ENCODE measurements around the gene TEX11.
"Not testable (repeated sequence)": the region's sequence is repeated elsewhere in the genome, so short reads cannot be mapped to it uniquely, and the experiment has no call there.

TEX11 gene

DNA sequence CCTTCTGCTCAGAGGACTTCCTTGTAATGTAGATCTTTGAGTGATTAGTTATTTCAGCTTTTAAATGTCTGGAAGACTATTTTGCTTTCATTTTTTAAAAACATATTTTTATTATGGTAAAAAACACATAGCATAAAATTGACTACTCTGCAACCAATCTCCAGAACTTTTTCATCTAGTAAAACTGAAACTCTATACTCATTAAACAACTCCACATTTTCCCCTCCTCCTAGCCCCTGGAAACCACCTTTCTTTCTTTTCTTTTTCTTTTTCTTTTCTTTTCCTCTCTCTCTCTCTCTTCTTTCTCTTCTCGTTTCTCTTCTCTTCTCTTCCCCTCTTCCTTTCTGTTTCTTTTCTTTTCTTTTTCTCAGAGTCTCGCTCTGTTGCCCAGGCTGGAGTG, 233.2 kb downstream of the TEX11 start:
- no peak for TF ChIP-seq CTCF (IDR thresholded peaks at IDR 0.05; ENCODE audit: low read depth, low read length, poor library complexity, severe bottlenecking)
- TF ChIP-seq EZH2phosphoT487 (IDR thresholded peaks at IDR 0.05; ENCODE audit: borderline replicate concordance, low read length) = no peak
- Histone ChIP-seq H3K4me2 (ENCODE audit: low read length) (no peak overlapping the region), H4K20me1 (ENCODE audit: control insufficient read depth, insufficient read depth, low read depth, low read length) (no peaks in the 10 kb centered on the region), H3K4me3 (ENCODE audit: low read length) (no peak overlapping the region), H3F3A (ENCODE audit: control insufficient read depth, insufficient read depth) (no peaks in the 10 kb centered on the region), H3K9me3 (ENCODE audit: control insufficient read depth, insufficient read depth, low read length) (no peaks in the 10 kb centered on the region), H3K79me2 (ENCODE audit: control insufficient read depth, low read length) (no peaks in the 10 kb centered on the region), H3K9me2 (replicated peaks; ENCODE audit: control insufficient read depth, low read length) (no peaks in the 10 kb centered on the region), H3K27me3 (ENCODE audit: control insufficient read depth, low read length) (no peaks in the 10 kb centered on the region), H3K27ac (ENCODE audit: low read depth, low read length) (no peak overlapping the region), H3K4me1 (ENCODE audit: control insufficient read depth, low read length) (no peaks in the 10 kb centered on the region), H3K36me3 (ENCODE audit: control insufficient read depth, low read length) (no peaks in the 10 kb centered on the region)

- Histone ChIP-seq H3K27ac (ENCODE audit: low read depth, low read length) (no peak overlapping the region), H3K36me3 (ENCODE audit: control insufficient read depth, low read length) (no peaks in the 10 kb centered on the region), H3F3A (ENCODE audit: control insufficient read depth, insufficient read depth) (no peaks in the 10 kb centered on the region), H3K4me3 (ENCODE audit: low read length) (no peak overlapping the region), H3K27me3 (ENCODE audit: control insufficient read depth, low read length) (no peaks in the 10 kb centered on the region), H3K9me2 (replicated peaks; ENCODE audit: control insufficient read depth, low read length) (no peaks in the 10 kb centered on the region), H3K9me3 (ENCODE audit: control insufficient read depth, insufficient read depth, low read length) (no peaks in the 10 kb centered on the region), H4K20me1 (ENCODE audit: control insufficient read depth, insufficient read depth, low read depth, low read length) (no peaks in the 10 kb centered on the region), H3K4me2 (ENCODE audit: low read length) (no peak overlapping the region), H3K79me2 (ENCODE audit: control insufficient read depth, low read length) (no peaks in the 10 kb centered on the region), H3K4me1 (ENCODE audit: control insufficient read depth, low read length) (no peaks in the 10 kb centered on the region)
- TF ChIP-seq CTCF (IDR thresholded peaks at IDR 0.05; ENCODE audit: low read depth, low read length, poor library complexity, severe bottlenecking) (no peak), EZH2phosphoT487 (IDR thresholded peaks at IDR 0.05; ENCODE audit: borderline replicate concordance, low read length) (no peak)
Measured at GRCh38 chrX:70672326-70672725, 236.2 kb downstream of the TEX11 start.

- no peaks in the 10 kb centered on the region for H3K79me2 ChIP-seq (ENCODE audit: control insufficient read depth, low read length)
- H3F3A ChIP-seq (ENCODE audit: control insufficient read depth, insufficient read depth) = no peaks in the 10 kb centered on the region
- no peaks in the 10 kb centered on the region for H4K20me1 ChIP-seq (ENCODE audit: control insufficient read depth, insufficient read depth, low read depth, low read length)
- H3K27ac ChIP-seq (ENCODE audit: low read depth, low read length) = no peak overlapping the region
- no peaks in the 10 kb centered on the region for H3K36me3 ChIP-seq (ENCODE audit: control insufficient read depth, low read length)
- H3K9me2 ChIP-seq (replicated peaks; ENCODE audit: control insufficient read depth, low read length) = no peaks in the 10 kb centered on the region
- H3K27me3 ChIP-seq (ENCODE audit: control insufficient read depth, low read length) = no peaks in the 10 kb centered on the region
- H3K4me1 ChIP-seq (ENCODE audit: control insufficient read depth, low read length) = no peaks in the 10 kb centered on the region
- TF ChIP-seq CTCF (IDR thresholded peaks at IDR 0.05; ENCODE audit: low read depth, low read length, poor library complexity, severe bottlenecking) (no peak), EZH2phosphoT487 (IDR thresholded peaks at IDR 0.05; ENCODE audit: borderline replicate concordance, low read length) (no peak)
- H3K9me3 ChIP-seq (ENCODE audit: control insufficient read depth, insufficient read depth, low read length) = no peaks in the 10 kb centered on the region
- no peak overlapping the region for H3K4me3 ChIP-seq (ENCODE audit: low read length)
- no peak overlapping the region for H3K4me2 ChIP-seq (ENCODE audit: low read length)
Measured at GRCh38 chrX:70669120-70669519, 239.4 kb downstream of the TEX11 start.

DNA sequence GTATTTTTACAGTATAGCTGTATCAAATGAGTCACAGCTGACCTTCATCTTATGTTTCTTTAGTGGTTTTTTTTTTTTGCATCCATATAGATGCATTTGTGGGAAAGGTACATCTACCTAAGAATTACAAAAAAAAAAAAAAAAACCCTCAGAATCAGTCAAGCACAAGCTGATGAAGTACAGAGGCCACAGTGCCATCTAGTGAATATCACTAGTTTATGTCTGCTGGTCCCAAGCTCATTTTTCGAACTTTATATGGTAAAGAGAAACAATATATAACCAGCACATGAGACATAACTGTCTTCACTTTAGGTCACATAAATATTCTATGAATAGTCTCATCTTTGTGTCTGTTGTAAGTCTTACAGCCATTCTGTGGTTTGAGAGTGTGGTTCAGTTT, 243.8 kb downstream of the TEX11 start:
- Histone ChIP-seq H3K9me3 (ENCODE audit: control insufficient read depth, insufficient read depth, low read length) (no peaks in the 10 kb centered on the region), H4K20me1 (ENCODE audit: control insufficient read depth, insufficient read depth, low read depth, low read length) (no peaks in the 10 kb centered on the region), H3K4me2 (ENCODE audit: low read length) (no peak overlapping the region), H3K27me3 (ENCODE audit: control insufficient read depth, low read length) (no peaks in the 10 kb centered on the region), H3K9me2 (replicated peaks; ENCODE audit: control insufficient read depth, low read length) (no peaks in the 10 kb centered on the region), H3K4me1 (ENCODE audit: control insufficient read depth, low read length) (no peaks in the 10 kb centered on the region), H3K27ac (ENCODE audit: low read depth, low read length) (no peak overlapping the region), H3K4me3 (ENCODE audit: low read length) (no peak overlapping the region), H3F3A (ENCODE audit: control insufficient read depth, insufficient read depth) (no peaks in the 10 kb centered on the region), H3K36me3 (ENCODE audit: control insufficient read depth, low read length) (no peaks in the 10 kb centered on the region), H3K79me2 (ENCODE audit: control insufficient read depth, low read length) (no peaks in the 10 kb centered on the region)
- TF ChIP-seq EZH2phosphoT487 (IDR thresholded peaks at IDR 0.05; ENCODE audit: borderline replicate concordance, low read length) = no peak
- peak; percentile 10 for TF ChIP-seq CTCF (IDR thresholded peaks at IDR 0.05; ENCODE audit: low read depth, low read length, poor library complexity, severe bottlenecking)

GRCh38 chrX:70661124-70661523, 247.4 kb downstream of the TEX11 start:
- not testable (repeated sequence) for H3K4me2 ChIP-seq (ENCODE audit: low read length); H3K27ac ChIP-seq (ENCODE audit: low read depth, low read length); H3K79me2 ChIP-seq (ENCODE audit: control insufficient read depth, low read length); H3K36me3 ChIP-seq (ENCODE audit: control insufficient read depth, low read length); H3K27me3 ChIP-seq (ENCODE audit: control insufficient read depth, low read length); H3K4me1 ChIP-seq (ENCODE audit: control insufficient read depth, low read length); H3K4me3 ChIP-seq (ENCODE audit: low read length); H3K9me3 ChIP-seq (ENCODE audit: control insufficient read depth, insufficient read depth, low read length); H4K20me1 ChIP-seq (ENCODE audit: control insufficient read depth, insufficient read depth, low read depth, low read length); H3F3A ChIP-seq (ENCODE audit: control insufficient read depth, insufficient read depth); H3K9me2 ChIP-seq (replicated peaks; ENCODE audit: control insufficient read depth, low read length)

All from DOHH2 (cell line).